NCI-H748 (cell line): ENCODE data around the gene SLC10A7.

Source experiments
- DNase-seq: peaks from one replicate; lab custom pipeline; 2025; ENCODE audit not compliant: unreplicated experiment; lab: John Stamatoyannopoulos, UW

SLC10A7 gene, protein sequence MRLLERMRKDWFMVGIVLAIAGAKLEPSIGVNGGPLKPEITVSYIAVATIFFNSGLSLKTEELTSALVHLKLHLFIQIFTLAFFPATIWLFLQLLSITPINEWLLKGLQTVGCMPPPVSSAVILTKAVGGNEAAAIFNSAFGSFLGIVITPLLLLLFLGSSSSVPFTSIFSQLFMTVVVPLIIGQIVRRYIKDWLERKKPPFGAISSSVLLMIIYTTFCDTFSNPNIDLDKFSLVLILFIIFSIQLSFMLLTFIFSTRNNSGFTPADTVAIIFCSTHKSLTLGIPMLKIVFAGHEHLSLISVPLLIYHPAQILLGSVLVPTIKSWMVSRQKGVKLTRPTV

DNA sequence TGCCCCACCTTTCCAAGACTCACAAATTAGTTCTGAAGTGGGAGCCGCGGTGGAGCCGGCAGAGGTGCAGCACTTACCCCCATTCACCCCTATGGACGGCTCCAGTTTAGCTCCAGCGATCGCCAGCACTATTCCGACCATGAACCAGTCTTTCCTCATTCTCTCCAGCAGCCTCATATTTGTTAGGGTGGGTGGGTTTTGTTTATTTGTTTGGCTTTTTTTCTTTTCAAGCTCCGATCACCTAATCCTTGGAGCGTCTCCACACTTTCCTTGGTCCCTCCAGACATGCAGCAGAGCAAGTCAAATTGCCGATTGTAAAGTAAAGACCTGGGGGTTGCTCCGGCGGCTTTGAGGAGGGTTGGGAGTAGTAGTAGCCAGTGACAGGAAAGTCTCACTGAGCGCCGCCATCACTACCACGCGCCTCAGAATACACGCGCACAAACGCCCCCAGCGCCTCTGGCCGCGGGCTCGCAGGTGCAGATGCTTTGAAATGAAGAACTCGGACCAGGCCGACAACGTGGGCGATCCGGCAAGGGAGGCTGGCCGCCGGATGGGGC lies at the start of gene SLC10A7:
TSS of gene SLC10A7 (minus strand) at position 400 of the 557 bp plus-strand sequence. CDS start at position 177, 223 bp downstream.
- DNase-seq: peak; percentile 71

DNA sequence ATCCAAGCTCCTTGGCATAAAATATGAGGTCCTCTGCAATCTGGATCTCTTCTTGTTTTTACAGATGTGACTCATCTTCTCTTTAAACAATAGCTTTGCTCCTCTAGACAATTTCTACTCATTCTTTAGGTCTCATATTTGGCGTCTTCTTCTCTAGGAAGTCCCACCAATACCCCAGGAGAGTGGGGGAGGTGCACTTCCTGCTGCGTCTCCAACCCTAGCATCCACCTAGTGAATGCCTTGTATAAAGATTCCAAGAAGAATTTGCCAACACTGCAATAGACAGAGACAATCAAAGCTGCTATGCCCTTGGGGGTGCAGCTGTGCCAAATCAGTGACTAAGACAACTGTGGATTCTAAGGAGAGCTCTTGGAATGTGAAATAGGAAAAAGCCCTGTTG lies 45.7 kb upstream of the SLC10A7 start:
- DNase-seq: no peak

DNA sequence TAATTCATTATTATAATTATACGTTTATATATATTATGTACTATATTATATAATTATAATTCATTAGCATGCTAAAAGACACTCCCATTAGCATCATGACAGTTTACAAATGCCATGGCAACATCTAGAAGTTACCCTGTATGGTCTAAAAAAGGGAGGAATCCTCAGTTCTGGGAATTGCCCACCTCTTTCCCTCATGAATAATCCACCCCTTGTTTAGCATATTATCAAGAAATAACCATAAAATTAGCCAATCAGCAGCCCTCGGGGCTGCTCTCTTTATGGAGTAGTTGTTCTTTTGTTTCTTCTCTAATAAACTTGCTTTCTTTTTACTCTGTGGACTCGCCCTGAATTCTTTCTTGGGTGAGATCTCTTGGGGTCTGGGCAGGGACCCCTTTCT lies 42.8 kb upstream of the SLC10A7 start:
- DNase-seq: no peak

DNA sequence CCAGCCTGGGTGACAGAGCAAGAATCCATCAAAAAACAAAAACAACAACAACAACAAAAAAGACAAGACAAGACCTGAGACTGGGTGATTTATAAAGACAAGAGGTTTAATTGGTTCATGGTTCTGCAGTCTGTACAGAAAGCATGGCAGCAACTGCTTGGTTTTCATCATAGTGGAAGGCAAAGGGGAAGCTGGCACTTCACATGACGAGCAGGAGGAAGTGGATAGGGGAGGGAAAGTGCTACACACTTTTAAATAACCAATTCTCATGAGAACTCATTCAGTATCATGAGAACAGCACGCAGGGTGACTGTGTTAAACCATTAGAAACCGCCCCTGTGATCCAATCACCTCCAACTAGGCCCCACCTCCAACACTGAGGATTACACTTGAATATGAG lies 28.4 kb upstream of the SLC10A7 start:
- DNase-seq: no peak

DNA sequence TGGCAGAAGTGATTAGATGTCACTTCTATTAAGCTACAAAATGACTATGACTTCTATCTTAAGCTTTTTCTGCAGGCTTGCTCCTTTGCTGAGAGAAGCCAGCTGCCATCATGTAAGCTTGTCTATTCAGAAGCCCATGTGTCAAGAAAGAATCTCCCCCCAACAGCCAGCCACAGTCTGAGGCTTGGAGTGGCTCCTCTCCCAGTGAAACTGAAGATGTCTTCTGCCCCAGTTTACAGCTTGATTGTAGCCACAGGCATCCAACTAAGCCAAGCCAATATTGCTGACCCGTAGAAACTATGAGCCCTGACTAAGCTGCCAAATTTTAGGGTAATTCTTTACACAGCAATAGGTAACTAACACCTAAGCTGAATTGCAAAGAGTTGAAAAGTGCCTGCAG lies 26.7 kb upstream of the SLC10A7 start:
- no peak for DNase-seq

DNA sequence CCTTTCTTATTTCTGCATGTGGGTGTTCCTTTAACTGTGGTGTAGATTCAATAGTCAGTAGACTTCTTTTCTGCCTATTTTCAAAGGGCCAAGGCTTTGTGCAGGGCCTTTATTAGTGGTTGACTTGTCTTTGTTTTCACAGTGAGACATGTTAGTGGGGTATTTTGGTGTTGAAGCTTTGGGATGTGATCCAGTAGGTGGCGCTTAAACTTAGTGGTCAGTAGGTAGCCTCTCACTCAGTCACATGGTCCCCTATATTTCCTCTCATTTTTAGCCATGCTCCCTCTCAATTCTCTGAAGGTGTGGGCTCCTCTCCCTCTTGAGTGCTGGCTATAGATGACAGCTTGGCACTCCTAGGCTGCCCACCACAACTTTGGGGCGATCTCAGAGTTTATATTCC lies 23.4 kb upstream of the SLC10A7 start:
- peak; percentile 3 for DNase-seq

DNA sequence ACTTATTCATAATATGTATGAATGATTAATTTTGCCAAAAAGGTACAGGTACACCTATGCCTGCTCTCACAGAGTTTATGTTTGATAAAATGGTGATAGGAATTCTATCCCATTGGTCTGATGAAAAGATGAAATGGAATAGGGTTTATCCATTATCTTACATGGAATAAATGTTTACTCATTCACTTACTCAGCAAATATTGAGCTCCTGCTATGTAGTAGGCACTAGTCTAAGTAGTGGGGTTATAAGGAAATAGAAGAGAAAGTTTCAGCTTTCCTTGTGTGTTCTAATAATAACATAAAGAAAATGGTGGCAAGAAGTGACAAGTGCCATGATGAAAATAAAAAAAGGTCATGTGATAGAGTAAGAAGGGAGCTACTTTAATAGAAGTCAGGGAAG lies 12.4 kb upstream of the SLC10A7 start:
- DNase-seq: no peak

DNA sequence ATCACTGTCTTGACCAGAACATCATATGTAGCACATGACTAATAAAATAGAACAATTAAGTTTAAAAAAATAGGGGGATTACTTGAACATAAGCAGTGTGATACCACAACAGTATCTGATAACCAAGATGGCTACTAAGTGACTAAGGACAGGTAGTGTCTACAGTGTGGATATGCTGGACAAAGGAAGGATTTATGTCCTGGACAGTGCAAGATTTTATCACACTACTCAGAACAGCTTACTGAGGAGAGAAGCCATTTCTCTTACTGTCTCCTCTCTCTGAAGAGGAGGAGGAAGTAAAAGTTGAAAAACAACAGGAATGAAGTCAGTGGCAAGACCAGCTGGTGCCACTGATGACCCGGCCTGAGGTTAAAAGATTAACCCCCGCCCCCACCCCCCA lies 4.0 kb upstream of the SLC10A7 start:
- no peak for DNase-seq

DNA sequence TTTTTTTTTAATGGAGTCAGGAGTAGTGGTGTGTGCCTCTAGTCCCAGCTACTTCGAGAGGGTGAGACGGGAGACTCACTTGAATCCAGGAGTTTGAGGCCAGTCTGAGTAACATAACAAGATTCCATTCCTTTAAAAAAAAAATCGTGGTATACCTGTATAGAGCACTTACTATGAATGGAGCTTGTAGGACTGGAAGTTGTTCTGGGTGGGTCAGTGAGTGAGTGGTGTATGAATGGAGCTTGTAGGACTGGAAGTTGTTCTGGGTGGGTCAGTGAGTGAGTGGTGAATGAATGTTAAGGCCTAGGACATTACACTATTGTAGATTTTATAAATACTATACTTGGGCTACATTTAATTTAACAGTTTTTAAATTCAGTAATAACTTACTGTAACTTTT lies 2.9 kb upstream of the SLC10A7 start:
- no peak for DNase-seq

DNA sequence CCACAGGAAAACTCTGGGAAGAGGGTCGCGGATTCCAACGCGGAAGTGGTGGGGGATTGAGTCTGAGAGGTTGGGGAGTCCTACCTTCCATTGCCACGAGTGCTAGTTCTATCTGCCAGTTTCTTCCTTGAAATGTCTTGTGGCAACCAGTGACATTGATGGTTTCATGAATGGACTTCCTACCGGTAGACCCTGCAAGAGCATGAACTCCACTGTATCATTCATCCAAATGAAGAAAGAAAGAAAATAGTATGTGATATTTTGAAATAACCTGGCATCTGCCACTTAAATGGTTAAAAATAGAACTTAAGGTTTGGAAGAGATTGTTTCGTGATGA lies 1.1 kb upstream of the SLC10A7 start:
- peak; percentile 4 for DNase-seq

DNA sequence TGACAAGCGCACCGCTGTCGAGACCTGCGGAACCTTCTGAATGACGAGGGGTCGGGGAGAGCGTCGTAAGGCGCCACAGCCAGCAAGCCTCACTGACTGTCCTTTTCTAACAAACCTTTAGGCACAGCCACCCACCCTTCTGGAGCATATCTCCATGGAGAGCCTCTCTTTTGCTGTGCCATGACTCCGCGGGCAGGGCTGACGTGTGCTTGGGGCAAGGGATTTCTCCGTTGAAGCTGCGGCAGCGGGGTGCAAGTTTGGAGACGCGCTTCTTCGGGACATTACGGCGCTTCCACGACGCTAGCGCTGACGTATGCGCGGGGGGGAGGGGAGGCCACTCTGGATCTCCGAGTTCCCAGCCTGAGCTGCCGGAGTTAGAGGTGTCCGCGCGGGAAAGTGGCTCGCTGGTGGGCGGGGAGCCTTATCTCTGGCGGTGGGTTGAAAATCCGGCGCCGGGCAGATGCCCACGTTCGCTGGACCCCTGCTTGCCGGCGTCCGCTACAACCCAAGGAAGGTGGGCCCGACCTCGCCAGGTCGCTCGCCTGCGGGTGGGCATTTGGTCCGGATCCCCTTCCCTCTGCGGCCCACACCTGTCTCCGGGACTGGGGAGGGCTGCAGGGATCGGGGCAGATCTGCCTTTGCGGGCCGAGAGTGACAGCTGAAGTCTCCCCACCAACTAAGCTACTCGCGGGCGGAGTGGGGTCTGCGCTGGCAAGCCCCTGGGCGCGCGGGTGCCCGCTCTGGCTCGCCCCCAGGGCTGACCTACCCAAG lies 543 bp upstream of the SLC10A7 start:
- DNase-seq: peak; percentile 70

DNA sequence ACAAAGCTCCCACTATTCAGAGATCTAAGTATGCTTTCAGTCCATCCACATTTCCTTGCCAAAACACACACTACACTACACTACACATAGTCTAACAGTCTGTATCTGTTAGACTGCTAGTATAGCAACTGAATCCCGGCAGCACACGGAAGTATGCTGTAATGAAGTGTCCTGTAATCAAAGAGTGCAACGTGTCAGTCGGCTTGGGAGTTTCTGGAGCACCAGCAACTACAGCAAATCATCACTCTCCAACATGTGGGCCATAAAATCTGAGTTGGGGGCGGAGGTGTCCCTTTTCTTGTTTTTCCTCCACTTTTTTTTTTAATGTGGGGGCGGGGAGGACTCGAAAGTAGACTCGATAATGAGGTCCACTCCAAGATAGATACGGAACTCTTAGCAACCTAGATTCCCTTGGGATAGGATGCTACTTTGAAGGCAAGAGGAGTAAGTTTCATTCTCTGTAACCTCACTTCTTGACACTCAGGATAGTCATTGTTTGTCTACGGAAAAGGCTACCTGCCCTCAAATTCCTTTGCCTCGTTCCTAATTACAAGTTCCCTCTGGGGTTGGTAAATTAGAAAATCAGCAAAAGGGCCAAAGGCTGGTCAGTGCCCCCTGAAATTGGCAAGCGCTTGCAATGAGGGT lies 722 bp downstream of the SLC10A7 start:
- peak; percentile 22 for DNase-seq

DNA sequence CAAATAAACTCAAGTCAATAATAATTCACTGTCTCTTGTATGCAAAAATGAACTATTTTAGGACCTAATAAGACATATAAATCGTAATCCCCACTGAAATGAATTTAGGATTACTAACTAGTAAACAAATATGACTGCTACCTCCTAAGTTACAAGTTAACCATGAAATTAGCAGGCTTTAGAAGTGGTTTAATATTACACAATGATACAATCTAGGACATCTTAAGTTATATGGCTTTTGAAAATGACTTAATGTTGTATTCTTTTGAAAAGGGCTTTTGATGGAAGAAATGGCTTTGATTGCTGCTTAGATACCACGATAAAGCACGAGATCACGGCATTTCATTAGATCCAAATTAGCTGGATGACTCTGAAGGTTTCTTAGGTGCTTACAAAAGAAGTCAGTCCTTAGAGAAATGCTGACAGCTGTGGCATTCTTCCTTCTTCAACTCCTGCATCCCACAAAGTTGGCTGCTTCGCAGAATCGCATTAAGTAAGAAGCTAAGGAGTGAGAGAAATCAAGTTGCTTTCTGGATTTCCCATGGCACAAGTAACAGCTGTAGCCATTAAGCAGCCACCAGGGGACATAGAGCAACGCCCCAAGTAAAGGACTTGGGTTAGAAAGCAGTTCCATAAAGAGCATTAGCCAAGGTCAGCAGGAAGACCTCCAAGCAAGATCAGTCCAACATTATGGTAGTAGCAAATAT lies 6.9 kb downstream of the SLC10A7 start:
- no peak for DNase-seq

DNA sequence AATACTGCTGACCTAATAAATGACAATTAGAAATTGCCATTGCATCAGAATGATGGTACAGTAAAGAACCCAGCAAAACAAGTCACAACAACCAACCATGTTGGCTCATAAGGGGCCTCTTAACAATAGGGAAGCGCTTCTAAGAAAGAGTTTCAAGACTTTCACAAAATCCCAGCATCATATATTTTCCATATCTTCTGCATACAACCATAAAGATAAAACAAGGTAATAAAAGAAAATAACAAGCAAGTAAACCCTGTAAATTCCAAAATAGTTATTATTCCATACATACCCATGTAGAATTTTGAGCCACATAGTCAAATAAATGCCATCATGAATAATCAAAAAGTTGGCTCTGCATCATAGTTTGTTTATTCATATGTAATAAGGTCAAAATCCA lies 8.2 kb downstream of the SLC10A7 start:
- DNase-seq: no peak

DNA sequence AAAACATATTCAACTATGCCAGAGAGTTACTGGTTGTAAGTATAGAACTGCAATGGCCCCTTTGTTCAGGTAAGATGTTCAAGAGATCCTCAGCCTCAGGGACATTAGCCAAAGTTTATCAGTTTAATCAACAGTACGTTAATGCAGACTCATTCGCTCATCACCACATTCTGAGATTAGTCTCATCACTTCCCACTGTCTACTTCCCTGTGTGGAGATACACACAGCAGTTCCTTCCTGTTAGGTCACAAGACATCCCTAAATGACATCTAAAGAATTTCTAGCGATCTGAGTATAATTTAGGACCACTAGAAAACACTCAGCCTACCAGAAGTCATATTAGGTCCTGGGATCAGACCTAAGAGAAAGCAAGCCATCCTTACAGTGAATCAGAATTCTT lies 10.4 kb downstream of the SLC10A7 start:
- no peak for DNase-seq

DNA sequence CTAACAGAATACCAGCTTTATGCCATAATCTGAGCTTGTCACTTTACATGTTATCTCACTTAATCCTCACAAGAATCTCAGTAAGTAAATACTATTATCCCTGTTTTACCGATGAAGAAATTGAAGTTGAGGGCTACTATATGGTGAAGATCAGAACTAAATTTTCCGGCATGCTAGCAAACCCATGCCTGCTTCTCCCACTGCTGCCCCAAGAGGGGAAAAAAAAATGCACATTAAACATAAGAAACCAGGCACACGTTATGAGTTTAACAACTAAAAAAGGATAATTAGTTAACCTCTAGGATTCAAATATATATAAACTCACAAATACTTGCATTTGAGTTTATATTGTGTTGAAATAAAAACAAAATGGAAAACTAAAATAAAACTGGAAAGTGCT lies 10.8 kb downstream of the SLC10A7 start:
- no peak for DNase-seq

DNA sequence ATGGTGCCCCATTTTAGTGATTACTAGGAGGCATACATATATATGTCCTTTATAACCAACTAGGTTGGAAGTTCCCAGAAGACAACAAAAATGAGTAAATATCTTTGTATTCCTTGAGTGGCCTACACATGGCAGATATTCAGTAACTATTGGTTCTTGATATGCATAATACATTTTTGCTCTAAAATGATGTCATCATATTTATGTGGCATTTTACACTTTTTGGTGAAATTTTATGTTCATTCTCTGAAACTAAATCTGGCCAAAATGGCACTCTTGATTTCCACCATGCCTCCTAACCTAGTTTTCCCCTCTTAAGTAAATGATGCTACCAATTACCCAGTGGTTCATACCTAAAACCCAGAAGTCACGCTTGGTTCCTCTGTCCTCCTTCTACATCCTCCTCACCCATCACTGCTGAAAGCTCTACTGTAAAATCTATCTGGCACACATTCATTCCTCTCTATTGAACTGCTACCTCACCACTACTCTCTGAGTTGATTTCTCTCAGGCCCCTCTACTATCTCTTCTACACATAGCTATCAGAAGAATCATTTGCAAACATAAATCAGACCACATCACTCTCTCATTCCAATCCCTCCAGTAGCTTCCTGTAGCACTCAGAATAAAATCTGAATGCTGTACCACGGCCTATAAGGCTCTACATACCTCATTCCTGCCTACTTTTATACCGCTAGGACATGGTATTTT lies 13.4 kb downstream of the SLC10A7 start:
- no peak for DNase-seq

DNA sequence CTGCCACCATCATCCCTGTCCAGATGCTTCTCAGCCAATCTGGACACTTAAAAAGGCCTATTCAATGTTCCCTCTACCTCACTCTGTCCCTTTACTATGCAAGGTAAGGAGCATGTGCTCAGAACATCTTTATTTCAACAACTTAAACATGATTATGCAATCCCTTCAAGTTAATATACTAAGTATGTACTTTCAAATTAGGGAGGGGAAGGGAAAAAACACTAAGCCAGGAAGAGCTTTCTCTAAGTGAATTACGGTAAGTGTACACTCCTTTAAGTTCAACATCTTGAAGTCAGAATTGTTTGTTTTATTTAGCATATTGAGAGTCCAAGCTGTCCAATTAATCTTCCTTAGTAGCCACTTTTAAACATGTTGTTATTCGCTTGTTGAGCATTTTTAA lies 14.1 kb downstream of the SLC10A7 start:
- no peak for DNase-seq

DNA sequence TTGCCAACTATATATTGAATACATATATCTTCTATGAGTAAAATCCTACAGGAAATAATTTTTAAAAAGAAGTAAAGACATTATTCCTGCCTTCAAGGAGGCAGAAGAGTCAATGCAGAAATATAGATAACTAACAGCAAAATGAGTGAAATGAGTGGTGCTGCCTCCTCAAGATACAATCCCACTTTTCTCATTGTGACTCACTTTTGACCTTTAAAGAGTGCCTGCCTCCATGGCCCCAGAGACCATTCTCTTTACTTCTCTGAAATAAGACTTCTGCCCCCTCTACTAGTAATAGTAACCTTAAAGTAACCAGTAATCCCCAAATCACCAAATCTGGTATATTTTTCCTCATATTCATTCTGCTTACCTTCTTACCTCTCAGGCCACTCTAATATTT lies 15.5 kb downstream of the SLC10A7 start:
- DNase-seq: no peak

DNA sequence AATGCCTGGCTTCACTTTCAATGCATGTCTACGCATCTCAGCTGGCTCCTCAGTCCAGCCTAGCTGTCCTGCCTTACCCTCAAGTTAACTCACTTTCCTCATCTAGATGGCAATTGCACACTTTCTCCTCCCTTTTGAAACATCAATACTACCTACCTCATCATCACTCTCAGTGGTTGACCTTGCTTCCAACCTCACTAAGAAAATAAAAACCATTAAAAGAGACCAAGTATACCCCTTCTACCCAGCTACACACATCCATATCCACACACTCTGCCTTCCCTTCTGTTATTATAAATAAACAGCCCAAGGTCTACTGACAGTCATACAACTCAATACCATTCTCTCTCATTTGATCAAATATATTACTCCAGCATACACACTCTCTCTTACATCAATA lies 21.5 kb downstream of the SLC10A7 start:
- no peak for DNase-seq

DNA sequence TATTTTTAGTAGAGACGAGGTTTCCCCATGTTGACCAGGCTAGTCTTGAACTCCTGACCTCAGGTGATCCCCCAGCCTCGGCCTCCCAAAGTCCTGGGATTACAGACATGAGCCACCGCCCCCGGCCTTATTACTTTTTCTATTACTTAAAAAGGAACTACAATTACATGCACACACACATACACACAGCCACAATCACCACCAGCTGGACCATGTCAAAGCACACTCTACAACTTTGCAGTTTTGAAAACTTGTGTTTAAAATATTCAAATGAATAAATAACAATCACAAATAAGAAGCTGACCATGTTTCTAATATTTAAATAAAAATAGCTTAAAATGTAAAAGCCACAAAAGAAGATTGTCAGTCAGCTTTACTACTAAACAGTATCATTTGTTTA lies 23.4 kb downstream of the SLC10A7 start:
- no peak for DNase-seq
